OCI-LY7 (cell line): ENCODE data around the gene IL1RAPL1. TPM values are rescaled to one million over a fixed set of nuclear protein-coding genes. Genes with fewer than 3 reads are reported as not detected.

Experiments used
- BruUV-seq: library from RNA; stranded (reverse); fragments of 400-500 nt; replicated peaks from 2 replicates; lab custom pipeline; 2021; lab: Mats Ljungman, UMichigan
- CTCF ChIA-PET: fragments of 300-600 bp; sonication (Branson Sonifier 250); formaldehyde crosslinking; loops from one replicate; lab custom pipeline; 2022; ENCODE audit warnings: antibody characterized with exemption; ENCODE audit not compliant: unreplicated experiment; lab: Charles Lee
- POLR2A ChIA-PET: fragments of 300-600 bp; sonication (Branson Sonifier 250); formaldehyde crosslinking; loops from one replicate; lab custom pipeline; 2022; ENCODE audit warnings: antibody characterized with exemption; lab: Charles Lee
- DNase-seq: peaks from one replicate; pipeline ENCODE4 v3.0.0-alpha.2; 2015; ENCODE audit warnings: low spot score
- H2AFZ ChIP-seq: fragments of 200-600 bp; sonication (generic), shearing (Covaris generic); 2 replicates; pipeline ENCODE4 v1.6.1; 2014; ENCODE audit warnings: mild to moderate bottlenecking, antibody characterized with exemption, low read length, moderate library complexity
- H3K27ac ChIP-seq: fragments of 200-600 bp; sonication (generic); 2 replicates; pipeline ENCODE4 v1.5.1; 2014; ENCODE audit warnings: mixed run types, low read depth, mild to moderate bottlenecking, moderate library complexity, low read length, inconsistent platforms; ENCODE audit not compliant: poor library complexity, severe bottlenecking
- H3K36me3 ChIP-seq: fragments of 200-600 bp; sonication (generic); 2 replicates; pipeline ENCODE4 v1.6.1; 2014; ENCODE audit warnings: mild to moderate bottlenecking, antibody characterized with exemption, low read length, moderate library complexity, mixed read lengths; ENCODE audit not compliant: insufficient read depth
- H3K4me1 ChIP-seq: fragments of 200-600 bp; sonication (generic); 2 replicates; pipeline ENCODE4 v1.5.1; 2014; ENCODE audit warnings: mild to moderate bottlenecking, low read length; ENCODE audit not compliant: insufficient read depth, poor library complexity, severe bottlenecking
- H3K4me2 ChIP-seq: fragments of 200-600 bp; sonication (generic); 2 replicates; pipeline ENCODE4 v1.6.1; 2014; ENCODE audit warnings: mild to moderate bottlenecking, low read length
- H3K4me3 ChIP-seq: fragments of 200-600 bp; sonication (generic); 2 replicates; pipeline ENCODE4 v1.5.1; 2014; ENCODE audit warnings: mild to moderate bottlenecking, low read depth, low read length; ENCODE audit not compliant: poor library complexity, severe bottlenecking
- H3K79me2 ChIP-seq: fragments of 200-600 bp; sonication (generic); 2 replicates; pipeline ENCODE4 v1.6.1; 2016; ENCODE audit warnings: low read depth, mild to moderate bottlenecking, low read length, moderate library complexity, mixed read lengths; ENCODE audit not compliant: insufficient read depth
- H3K9me2 ChIP-seq: fragments of 200-600 bp; sonication (generic); 2 replicates; pipeline ENCODE4 v1.6.1; 2016; ENCODE audit warnings: mild to moderate bottlenecking, low read length, mixed read lengths; ENCODE audit not compliant: insufficient read depth
- H3K9me3 ChIP-seq: fragments of 200-600 bp; sonication (generic); 2 replicates; pipeline ENCODE4 v1.6.1; 2014; ENCODE audit warnings: mild to moderate bottlenecking, mixed run types, low read length, mixed read lengths
- H4K20me1 ChIP-seq: fragments of 200-600 bp; sonication (generic); 2 replicates; pipeline ENCODE4 v1.6.1; 2014; ENCODE audit warnings: mild to moderate bottlenecking, antibody characterized with exemption, low read length, moderate library complexity, mixed read lengths; ENCODE audit not compliant: insufficient read depth
- CTCF ChIP-seq: fragments of 200-600 bp; sonication (generic); conservative IDR thresholded peaks from 2 replicates; pipeline ENCODE4 v1.5.1; 2014; ENCODE audit warnings: mild to moderate bottlenecking, antibody characterized with exemption, low read length, moderate library complexity, mixed read lengths
- EZH2phosphoT487 ChIP-seq: fragments of 200-600 bp; sonication (generic); IDR thresholded peaks from 2 replicates; pipeline ENCODE4 v1.6.1; 2018; ENCODE audit warnings: low read depth, borderline replicate concordance, mild to moderate bottlenecking, mixed run types, antibody characterized with exemption, low read length, moderate library complexity, mixed read lengths
- intact Hi-C: fragments of 100-400 bp; cut with micrococcal nuclease; formaldehyde crosslinking; loops from one replicate; pipeline ENCODE4 v1.10.0; 2022; ENCODE audit not compliant: unreplicated experiment
- total RNA-seq, 2 experiments: library from RNA; depleted of rRNA in 1 of 2; stranded (reverse); fragments of >200 nt in 1 of 2; shearing (Covaris generic) in 1 of 2; gene quantifications; 2 replicates each; pipeline ENCODE4 v1.2.3, GENCODE V29; 2014 to 2022

The IL1RAPL1 gene
- total RNA-seq, 2 experiments from 2014 or later = not detected

DNA sequence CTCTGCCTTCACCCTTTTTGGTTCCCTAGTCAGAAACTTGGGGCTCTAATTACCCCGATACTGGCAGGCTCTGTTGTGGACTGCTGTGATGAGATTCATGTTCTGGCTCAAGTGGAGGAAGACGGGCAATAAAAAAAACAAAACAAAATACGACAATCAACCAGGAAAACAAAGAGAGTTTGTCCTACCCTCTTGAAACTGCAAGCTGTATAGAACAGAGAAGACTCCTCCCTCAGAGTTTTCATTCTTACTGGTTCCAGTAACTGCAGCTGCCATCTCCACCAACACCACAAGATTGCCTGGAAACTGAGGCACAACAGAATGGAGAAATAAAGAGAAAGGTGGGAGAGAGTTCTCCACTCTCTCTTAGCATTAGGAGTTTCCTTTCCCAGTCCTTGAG is 11.1 kb upstream of the IL1RAPL1 start:
- H3K27ac ChIP-seq = no peak overlapping the region
- DNase-seq = no peak
- H3K36me3 ChIP-seq = no peaks in the 10 kb centered on the region
- no peak overlapping the region for H2AFZ ChIP-seq
- no peaks in the 10 kb centered on the region for H3K4me1 ChIP-seq
- no TSS peak for BruUV-seq
- H3K9me3 ChIP-seq = no peaks in the 10 kb centered on the region
- H3K4me2 ChIP-seq = no peak overlapping the region
- ChIA-PET CTCF (no interaction called here), POLR2A (no interaction called here)
- no peaks in the 10 kb centered on the region for H3K9me2 ChIP-seq
- H3K4me3 ChIP-seq = no peak overlapping the region
- intact Hi-C loops = no loop called here
- H4K20me1 ChIP-seq = no peaks in the 10 kb centered on the region
- TF ChIP-seq CTCF (no peak), EZH2phosphoT487 (no peak)
- H3K79me2 ChIP-seq = no peaks in the 10 kb centered on the region

DNA sequence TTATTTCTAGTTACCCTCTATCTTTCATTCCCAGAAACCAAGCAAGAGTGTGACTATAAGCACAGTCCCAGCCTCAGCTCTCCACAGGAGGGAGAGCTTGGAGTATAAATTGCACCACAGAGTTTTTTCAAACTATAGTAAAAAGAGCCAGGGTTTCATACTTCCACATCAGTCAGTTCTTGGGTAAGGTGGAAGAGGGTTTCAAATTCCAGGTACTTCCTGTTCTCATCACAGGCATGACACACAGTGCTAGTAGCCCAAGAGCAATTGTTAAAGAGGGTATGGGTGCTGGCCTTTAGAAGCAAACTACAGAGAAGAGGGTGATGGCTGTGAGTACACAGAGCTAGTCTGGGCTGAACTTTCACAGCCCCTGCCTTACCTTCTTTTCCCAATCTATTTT is 5.7 kb upstream of the IL1RAPL1 start:
- intact Hi-C loops = no loop called here
- no peaks in the 10 kb centered on the region for H4K20me1 ChIP-seq
- no peak overlapping the region for H3K27ac ChIP-seq
- H2AFZ ChIP-seq = no peak overlapping the region
- no peak overlapping the region for H3K4me3 ChIP-seq
- no peaks in the 10 kb centered on the region for H3K36me3 ChIP-seq
- no peaks in the 10 kb centered on the region for H3K79me2 ChIP-seq
- H3K9me2 ChIP-seq = no peaks in the 10 kb centered on the region
- no peak overlapping the region for H3K4me2 ChIP-seq
- ChIA-PET CTCF (no interaction called here), POLR2A (no interaction called here)
- no peak for DNase-seq
- TF ChIP-seq CTCF (no peak), EZH2phosphoT487 (no peak)
- BruUV-seq = no TSS peak
- no peaks in the 10 kb centered on the region for H3K4me1 ChIP-seq
- H3K9me3 ChIP-seq = no peaks in the 10 kb centered on the region

DNA sequence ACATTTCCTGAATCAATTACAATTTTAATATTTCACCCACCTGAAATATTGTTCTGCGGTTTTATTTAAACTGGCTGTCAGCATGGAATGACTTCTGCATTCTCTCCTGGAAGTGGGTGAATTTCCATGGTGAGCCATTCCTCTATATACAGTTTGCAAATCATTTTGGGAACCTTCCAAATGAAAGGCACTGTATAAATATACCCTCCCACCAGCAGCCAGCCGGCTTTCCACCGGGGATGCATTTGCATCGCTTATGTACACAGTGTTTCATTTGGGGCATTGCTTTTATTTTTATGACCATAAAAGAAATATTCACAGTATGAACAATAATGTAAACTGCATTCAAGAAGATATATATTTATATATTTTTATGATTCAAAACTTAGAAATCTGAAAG is 4.7 kb upstream of the IL1RAPL1 start:
- no peak for DNase-seq
- Histone ChIP-seq H3K27ac (no peak overlapping the region), H2AFZ (no peak overlapping the region), H3K79me2 (no peaks in the 10 kb centered on the region), H3K9me3 (no peaks in the 10 kb centered on the region), H3K4me3 (no peak overlapping the region), H3K4me2 (no peak overlapping the region), H3K36me3 (no peaks in the 10 kb centered on the region), H4K20me1 (no peaks in the 10 kb centered on the region), H3K9me2 (no peaks in the 10 kb centered on the region), H3K4me1 (no peaks in the 10 kb centered on the region)
- intact Hi-C loops = no loop called here
- BruUV-seq = no TSS peak
- TF ChIP-seq EZH2phosphoT487 (no peak), CTCF (no peak)
- POLR2A ChIA-PET = no interaction called here
- CTCF ChIA-PET = no interaction called here
